Uterus (tissue), 4 donors: ENCODE measurements around the gene SOD2. TPM values are rescaled to one million over a fixed set of nuclear protein-coding genes. Genes with fewer than 3 reads are reported as not detected.
A peak's percentile ranks its signal among the peaks of the same experiment; 100 is the strongest.
"Not testable (repeated sequence)": the region's sequence is repeated elsewhere in the genome, so short reads cannot be mapped to it uniquely, and the experiment has no call there.

ENCODE experiments used
- DNase-seq, 2 donors: peaks; one replicate each; pipeline ENCODE4 v3.0.0-alpha.2; 2019 to 2020
- H3K27ac ChIP-seq, 2 donors: fragments of 200-600 bp; sonication (generic); 1 replicate in 1 of 2; 2 replicates in 1 of 2; pipeline ENCODE4 v1.5.1; 2016 to 2018
- H3K27me3 ChIP-seq, 2 donors: fragments of 200-600 bp; sonication (generic); one replicate each; pipeline ENCODE4 v1.5.1; 2018 to 2019; ENCODE audit warnings: control low read depth in 1 of 2
- H3K36me3 ChIP-seq, 2 donors: fragments of 200-600 bp; sonication (generic); one replicate each; pipeline ENCODE4 v1.5.1; 2019; ENCODE audit warnings: control low read depth in 1 of 2
- H3K4me1 ChIP-seq, 2 donors: fragments of 200-600 bp; sonication (generic); one replicate each; pipeline ENCODE4 v1.5.1; 2018 to 2019; ENCODE audit warnings: control low read depth in 1 of 2
- H3K4me3 ChIP-seq, 2 donors: fragments of 200-600 bp; sonication (generic); 1 replicate in 1 of 2; 2 replicates in 1 of 2; pipeline ENCODE4 v1.5.1; 2018 to 2019; ENCODE audit warnings: mild to moderate bottlenecking in 1 of 2
- H3K9me3 ChIP-seq, 2 donors: fragments of 200-600 bp; sonication (generic); one replicate each; pipeline ENCODE4 v1.5.1; 2019; ENCODE audit warnings: control low read depth in 1 of 2
- CTCF ChIP-seq, 4 experiments: fragments of 200-600 bp in 2 of 4; fragments of 450-650 bp in 2 of 4; sonication (generic) in 2 of 4; IDR thresholded peaks; one replicate each; pipeline ENCODE4 v1.5.1; 2016 to 2019; ENCODE audit warnings: antibody characterized with exemption in 4 of 4, mild to moderate bottlenecking in 2 of 4, moderate library complexity in 1 of 4
- POLR2A ChIP-seq, 2 donors: fragments of 450-650 bp; IDR thresholded peaks; one replicate each; pipeline ENCODE4 v1.6.1; 2016; ENCODE audit warnings: antibody characterized with exemption in 2 of 2, mild to moderate bottlenecking in 1 of 2, moderate library complexity in 1 of 2
- intact Hi-C: fragments of 100-400 bp; cut with DNase I; formaldehyde crosslinking; loops from one replicate; pipeline ENCODE4 v1.15.1; 2023; ENCODE audit warnings: low total_unique reads
- total RNA-seq, 4 donors: library from RNA; depleted of rRNA in 3 of 4; stranded (reverse); fragments of >200 nt in 3 of 4; gene quantifications; one replicate each; pipeline versions ENCODE4 v1.1.0 to v1.2.4, GENCODE V29; 2014 to 2023
- donor health status: DM: yes; HTN: yes; CAD: no.

SOD2 gene
- total RNA-seq, 4 donors from 2014 or later, result 34.1 to 305 (median 208) TPM

GRCh38 chr6:159722655-159723054 lies 29.6 kb upstream of the SOD2 start:
- DNase-seq, result no peak
- H3K4me1 ChIP-seq, result peaks cover 0 to 7% of the 10 kb centered on the region in 2 donors
- no peaks in the 10 kb centered on the region for H3K9me3 ChIP-seq
- no peaks in the 10 kb centered on the region for H3K27me3 ChIP-seq
- no peaks in the 10 kb centered on the region for H3K36me3 ChIP-seq
- intact Hi-C loops, result no loop called here
- H3K27ac ChIP-seq, result no peak overlapping the region
- TF ChIP-seq POLR2A (IDR thresholded peaks at IDR 0.05), result no peak
- no peak for TF ChIP-seq CTCF (IDR thresholded peaks at IDR 0.05)
- H3K4me3 ChIP-seq, result no peak overlapping the region

GRCh38 chr6:159721981-159722380 lies 28.9 kb upstream of the SOD2 start:
- DNase-seq, H3K4me3 ChIP-seq, H3K36me3 ChIP-seq, H3K27ac ChIP-seq, H3K27me3 ChIP-seq, H3K9me3 ChIP-seq, intact Hi-C loops: not testable (repeated sequence)
- peaks cover 0 to 14% of the 10 kb centered on the region in 2 donors for H3K4me1 ChIP-seq

- TF ChIP-seq CTCF (IDR thresholded peaks at IDR 0.05), result peak in 3 of 4 experiments; percentile 23 to 32 (median 23)
- no peak for TF ChIP-seq POLR2A (IDR thresholded peaks at IDR 0.05)
- H3K4me3 ChIP-seq, result no peak overlapping the region
- DNase-seq, result no peak
- H3K27me3 ChIP-seq, result no peaks in the 10 kb centered on the region
- H3K27ac ChIP-seq, result no peak overlapping the region
- H3K36me3 ChIP-seq, result no peaks in the 10 kb centered on the region
- H3K9me3 ChIP-seq, result no peaks in the 10 kb centered on the region
- intact Hi-C loops, result no loop called here
- H3K4me1 ChIP-seq, result peaks cover 0 to 10% of the 10 kb centered on the region in 2 donors
These were observed 27.7 kb upstream of the SOD2 start for GRCh38 chr6:159720708-159721107.

- Histone ChIP-seq H3K4me3 (no peak overlapping the region), H3K4me1 (peaks cover 0 to 9% of the 10 kb centered on the region in 2 donors), H3K9me3 (no peaks in the 10 kb centered on the region), H3K36me3 (no peaks in the 10 kb centered on the region), H3K27me3 (no peaks in the 10 kb centered on the region), H3K27ac (no peak overlapping the region)
- intact Hi-C loops, result no loop called here
- no peak for TF ChIP-seq CTCF (IDR thresholded peaks at IDR 0.05)
- no peak for TF ChIP-seq POLR2A (IDR thresholded peaks at IDR 0.05)
- DNase-seq, result no peak
These were observed 26.2 kb upstream of the SOD2 start for GRCh38 chr6:159719287-159719686.

GRCh38 chr6:159718634-159719033 lies 25.6 kb upstream of the SOD2 start:
- intact Hi-C loops, result no loop called here
- DNase-seq, result no peak
- H3K27ac ChIP-seq, result no peak overlapping the region

More at GRCh38 chr6:159718634-159719033, 25.6 kb upstream of the SOD2 start:
- H3K36me3 ChIP-seq, result no peaks in the 10 kb centered on the region
- H3K27me3 ChIP-seq, result no peaks in the 10 kb centered on the region
- H3K9me3 ChIP-seq, result no peaks in the 10 kb centered on the region
- TF ChIP-seq CTCF (IDR thresholded peaks at IDR 0.05), result no peak
- no peak for TF ChIP-seq POLR2A (IDR thresholded peaks at IDR 0.05)
- no peak overlapping the region for H3K4me3 ChIP-seq
- H3K4me1 ChIP-seq, result peaks cover 0 to 9% of the 10 kb centered on the region in 2 donors
